Stimulated activated CD4-positive, alpha-beta T cell treated with anti-CD3 and anti-CD28 coated beads, Interleukin-15, amount 100 ng/mL, for 24 hours (primary cell): ENCODE data around the gene OSTF1.

Experiments used
- DNase-seq: peaks from one replicate; pipeline ENCODE4 v3.0.0-alpha.2; 2020

Gene OSTF1

GRCh38 chr9:75085640-75086039, 2.7 kb upstream of the OSTF1 start:
- no peak for DNase-seq

- peak; percentile 35 for DNase-seq
Measured at GRCh38 chr9:75086541-75087288, 1.6 kb upstream of the OSTF1 start.

GRCh38 chr9:75087289-75087823, 958 bp upstream of the OSTF1 start:
- DNase-seq: peak; percentile 55

DNA sequence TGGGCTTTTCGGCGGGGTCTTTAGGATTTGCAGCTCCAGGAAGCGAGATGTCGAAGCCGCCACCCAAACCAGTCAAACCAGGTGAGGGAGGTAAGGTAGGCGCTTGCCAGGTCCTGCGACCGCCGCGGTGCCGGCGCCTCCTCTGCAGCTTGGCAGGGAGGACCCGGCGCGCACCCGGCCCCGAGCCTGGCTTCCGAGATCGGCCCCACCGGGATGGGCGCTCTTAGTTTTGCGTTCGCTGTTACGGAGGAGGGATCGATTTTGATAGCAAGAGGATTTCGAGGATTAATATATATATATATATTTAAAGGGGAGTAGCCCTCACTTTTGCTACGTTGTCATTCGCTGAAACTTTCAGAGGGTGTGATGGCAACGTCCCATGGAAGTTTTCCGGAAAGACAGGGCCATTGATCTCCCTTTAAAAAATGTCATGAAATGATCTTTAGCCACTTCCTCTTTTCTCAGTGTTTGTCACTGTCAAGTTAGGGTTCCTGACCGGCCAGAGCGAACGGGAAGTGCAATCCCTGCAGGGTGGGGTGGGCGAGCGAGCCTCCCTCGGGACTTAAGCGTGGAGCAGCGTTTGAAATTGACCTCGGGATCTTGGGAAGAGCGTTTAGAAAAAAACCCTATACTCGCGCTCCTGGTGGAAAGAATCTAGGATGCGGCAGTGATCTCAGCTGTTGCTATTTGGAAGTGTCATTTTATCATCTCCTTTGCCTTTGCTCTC, 495 bp downstream of the OSTF1 start:
- peak; percentile 33 for DNase-seq

DNA sequence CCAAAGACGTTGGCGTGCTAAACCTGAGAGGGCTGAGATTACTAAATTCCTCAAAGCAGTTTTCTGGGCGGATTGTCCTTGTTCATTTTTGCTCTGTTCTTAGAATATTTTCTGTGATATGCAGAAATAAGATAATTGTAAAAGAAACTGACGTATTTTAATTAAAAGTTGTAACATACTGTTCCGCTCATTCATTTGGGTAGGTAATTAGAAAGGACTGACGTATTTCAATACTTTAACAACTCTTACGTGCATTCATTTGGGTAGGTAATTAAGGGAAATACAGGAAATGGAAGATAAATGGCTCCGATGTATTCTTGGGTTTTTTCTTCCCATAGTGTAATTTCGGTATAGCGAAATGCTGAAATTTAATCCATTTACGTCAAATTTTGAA, 1.1 kb downstream of the OSTF1 start:
- DNase-seq: no peak

DNA sequence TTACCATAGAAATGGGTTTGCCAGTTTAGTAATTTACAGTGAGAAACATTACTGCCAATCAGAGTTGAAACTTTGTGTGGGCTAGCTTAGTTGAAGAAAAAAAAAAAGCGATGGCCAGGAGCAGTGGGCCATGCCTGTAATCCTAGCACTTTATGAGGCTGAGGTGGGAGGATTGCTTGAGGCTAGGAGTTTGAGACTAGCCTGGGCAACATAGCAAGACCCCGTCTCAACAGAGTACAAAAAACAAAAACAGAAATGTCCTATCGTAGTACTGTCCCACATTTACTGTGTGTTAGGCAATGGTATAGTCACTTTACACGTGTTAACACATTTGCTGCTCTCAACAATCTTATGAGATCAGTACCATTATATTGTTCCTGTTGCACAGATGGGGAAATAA, 2.3 kb downstream of the OSTF1 start:
- no peak for DNase-seq

- DNase-seq: no peak
Measured at GRCh38 chr9:75092766-75093165, 4.5 kb downstream of the OSTF1 start.

DNA sequence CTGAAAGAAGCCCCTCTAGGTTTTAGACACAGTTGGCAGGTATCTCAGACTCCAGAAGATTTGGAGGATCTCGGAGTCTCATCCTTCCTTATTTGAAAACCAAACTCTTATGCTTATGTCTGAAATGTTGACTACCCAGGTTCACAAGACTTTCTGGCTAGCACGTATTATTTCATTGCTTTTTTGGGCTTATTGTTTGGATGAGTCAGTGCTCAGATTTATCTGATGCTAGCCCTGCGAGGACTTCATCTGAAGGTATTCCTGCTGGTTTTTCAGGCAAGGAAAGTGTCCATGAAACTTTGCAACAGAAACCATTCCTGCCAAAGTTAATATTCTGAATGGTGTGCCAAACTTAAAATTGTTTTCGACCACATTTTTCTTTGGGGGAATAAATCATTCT, 8.5 kb downstream of the OSTF1 start:
- DNase-seq: no peak

GRCh38 chr9:75101004-75101588, 12.8 kb downstream of the OSTF1 start:
- DNase-seq: no peak

DNA sequence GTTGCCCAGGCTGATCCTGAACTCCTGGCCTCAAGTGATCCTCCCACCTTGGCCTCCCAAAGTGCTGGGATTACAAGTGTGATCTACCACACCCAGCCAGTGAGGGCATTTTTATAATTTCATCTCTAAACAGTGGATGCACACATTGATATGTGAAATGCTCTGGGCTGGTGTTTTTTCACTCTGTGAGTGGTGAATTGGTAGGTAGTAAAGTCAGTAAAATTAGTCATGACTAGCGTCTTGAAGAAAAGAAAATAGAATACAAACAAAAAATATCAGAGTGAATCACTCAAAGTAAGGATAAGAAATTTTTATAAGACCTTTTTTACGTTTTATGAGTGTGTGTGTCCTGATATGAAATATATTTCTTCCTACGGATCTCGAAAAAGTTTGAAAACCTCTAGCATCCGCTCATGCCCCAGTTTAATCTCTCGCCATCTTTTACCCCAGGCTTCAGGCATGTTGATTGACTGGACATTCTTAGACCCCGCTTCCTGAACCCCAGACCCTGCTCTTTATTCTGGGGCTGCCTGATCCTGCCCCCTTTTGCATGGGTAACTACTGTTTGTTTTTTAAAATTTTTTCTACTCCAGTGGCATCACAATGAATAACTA, 14.0 kb downstream of the OSTF1 start:
- DNase-seq: no peak

DNA sequence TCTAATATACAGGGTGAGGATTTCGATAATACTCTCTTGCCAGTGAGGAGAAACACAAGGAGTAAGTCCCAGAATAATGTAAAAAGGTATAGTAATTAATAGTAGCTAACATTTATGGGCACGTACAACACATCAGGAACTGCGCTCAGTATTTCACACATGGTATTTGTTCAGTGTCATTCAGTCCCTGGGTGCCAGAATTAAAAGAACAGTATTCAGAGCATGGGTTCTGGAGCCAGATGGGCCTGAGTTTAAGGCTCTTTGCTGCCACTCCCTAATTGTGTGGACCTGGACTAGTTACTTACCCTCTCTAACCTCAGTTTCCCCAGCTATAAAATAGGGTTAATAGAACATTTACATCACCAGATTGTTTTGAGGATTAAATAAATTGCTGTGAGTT, 16.3 kb downstream of the OSTF1 start:
- no peak for DNase-seq

DNA sequence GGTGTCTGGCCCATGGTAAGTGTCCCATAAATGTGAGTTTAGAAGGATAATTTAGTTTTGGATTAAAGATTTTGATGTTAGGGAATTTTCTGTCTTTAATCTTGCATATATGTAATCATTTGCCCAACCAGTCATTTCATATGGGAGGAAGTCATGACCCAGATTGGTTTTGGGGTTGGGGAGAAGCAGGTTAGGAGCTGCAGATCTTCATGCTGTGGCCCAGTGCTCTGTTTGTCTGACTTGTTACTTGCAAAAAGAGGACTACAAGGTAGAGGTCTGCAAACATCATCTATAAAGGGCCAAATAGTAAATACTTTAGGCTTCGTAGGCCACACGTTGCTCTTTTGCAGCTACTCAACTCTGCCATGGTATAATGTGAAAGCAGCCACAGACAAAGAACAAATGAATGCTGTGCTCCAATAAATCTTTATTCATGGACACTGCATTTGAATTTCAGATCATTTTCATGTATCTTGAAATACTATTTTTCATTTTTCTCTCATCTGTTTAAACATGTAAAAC, 16.8 kb downstream of the OSTF1 start:
- DNase-seq: no peak

DNA sequence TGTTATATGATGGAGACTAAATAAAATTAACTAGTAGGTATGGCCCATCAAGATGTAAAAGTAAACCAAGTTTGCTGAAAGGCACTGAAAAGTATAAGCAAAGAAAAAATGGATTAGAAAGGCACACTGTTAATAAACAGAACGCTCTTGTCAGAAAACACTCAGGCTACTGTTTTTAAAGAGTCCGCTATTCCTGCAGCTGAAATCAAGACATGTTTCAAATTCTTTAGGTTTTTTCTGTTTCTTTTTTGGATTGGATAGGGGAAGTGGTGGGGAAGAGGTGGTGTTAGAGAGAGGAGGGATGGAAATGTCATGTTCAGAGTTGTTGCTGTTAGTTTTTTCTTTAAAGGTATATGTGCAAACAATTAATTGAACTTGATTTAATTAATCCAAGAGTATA, 17.5 kb downstream of the OSTF1 start:
- no peak for DNase-seq

DNA sequence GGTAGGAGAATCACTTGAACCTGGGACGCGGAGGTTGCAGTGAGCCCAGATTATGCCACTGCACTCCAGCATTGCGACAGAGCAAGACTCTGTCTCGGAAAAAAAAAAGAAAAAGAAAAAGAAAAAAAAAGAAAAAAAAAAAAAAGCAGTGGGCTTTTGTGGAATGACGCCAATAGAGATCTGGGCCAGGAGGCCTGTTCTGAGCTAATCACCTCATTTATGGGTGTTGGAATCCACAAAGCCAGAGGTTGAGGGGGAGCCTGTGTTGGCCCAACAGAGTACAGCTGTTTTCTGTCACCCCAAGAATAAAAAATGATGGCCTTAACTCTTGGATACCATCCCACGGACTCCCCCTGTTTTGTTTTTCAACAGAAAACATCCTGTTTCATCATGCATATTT, 18.5 kb downstream of the OSTF1 start:
- no peak for DNase-seq

DNA sequence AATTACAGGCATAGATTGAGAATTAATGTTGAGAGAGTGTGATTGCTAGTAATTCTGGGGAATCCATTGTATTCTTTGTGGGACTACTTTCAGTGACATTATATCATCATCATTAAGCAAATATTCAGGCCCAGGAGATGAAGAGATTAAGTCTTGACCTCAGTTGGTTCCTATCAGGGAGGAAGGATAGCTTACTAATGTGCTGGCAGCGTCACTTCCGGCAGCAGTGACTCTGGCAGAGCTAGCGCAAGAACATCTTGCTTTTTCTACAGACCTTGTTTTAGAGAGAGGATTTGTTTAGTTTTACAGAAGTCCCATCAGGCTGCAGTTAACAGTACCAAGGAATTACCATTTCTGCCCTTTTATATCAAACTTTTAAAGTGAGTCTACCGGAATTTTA, 20.3 kb downstream of the OSTF1 start:
- DNase-seq: no peak

DNA sequence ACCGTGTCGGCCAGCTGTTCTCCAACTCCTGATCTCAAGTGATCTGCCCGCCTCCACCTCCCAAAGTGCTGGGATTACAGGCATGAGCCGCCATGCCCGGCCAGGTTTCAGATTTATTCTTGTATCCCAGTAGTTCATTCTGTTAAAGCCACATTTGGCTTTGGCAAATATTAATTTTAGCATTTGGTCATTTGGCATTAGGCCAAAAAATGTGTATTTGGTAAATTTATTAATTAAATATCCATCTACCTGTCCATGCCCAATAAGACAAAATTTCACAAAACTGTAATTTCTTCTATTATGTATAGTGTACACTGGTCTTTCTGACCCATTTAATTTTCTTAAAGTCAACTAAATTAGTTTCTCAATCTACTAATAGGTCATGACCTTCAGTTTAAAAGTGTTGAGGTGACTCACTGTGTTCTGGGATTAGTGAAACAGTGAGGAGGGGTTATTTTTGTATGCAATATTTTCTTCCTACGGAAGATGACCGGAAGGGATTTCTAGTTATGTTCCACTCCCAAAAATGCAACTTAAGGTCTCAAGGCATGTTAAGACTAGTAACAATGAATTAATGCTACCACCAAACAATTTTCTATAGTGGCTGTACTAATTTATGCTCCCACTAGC, 21.0 kb downstream of the OSTF1 start:
- no peak for DNase-seq

DNA sequence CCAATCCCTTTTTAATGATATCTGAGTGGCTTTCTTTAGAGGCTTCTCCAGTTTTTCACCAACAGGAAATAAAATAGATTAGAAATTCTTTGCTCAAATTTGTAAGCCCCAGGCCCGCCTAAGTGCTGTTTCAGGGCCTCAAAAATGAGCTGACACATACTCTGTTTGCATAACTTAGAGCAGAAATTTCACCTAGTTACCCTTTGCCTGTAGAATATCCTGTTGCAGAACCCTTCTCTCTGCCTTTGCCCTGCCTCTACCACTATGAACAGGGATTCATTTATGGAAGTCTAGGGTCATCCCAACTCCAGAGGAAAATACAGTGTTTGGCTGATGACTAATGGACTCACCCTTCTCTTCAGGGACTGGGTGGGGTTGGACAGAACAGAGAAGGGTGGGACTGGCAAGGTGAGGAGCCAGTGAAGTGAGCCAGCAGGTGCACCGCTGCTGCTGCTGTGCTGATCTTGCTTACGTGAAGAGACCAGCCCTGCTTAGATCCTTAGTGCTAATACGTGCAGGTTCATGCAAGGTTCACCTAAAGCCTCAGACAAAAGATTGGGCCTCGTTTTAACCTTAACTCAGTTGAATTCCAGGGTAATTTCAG, 22.8 kb downstream of the OSTF1 start:
- no peak for DNase-seq

DNA sequence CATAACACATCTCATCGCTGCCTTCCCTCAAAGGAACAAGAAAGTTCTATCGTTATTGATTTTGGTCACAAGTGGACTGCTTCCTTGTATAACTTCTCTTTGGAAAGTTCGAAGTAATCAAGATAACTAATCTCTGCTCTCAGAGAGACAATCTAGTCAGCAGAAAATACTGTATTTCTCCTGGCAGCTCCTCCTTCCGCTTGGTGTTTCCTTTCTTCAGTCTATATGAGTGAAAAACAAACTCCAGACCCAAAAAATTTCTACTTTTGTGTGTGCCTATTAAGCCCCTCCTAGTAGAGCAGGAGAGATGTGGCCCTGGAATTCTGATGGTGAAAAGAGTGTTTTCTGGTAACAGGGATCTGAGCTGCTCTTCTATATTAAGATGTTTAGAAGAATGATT, 24.5 kb downstream of the OSTF1 start:
- no peak for DNase-seq

- no peak for DNase-seq
Measured at GRCh38 chr9:75116306-75116705, 28.0 kb downstream of the OSTF1 start.

GRCh38 chr9:75117564-75117963, 29.2 kb downstream of the OSTF1 start:
- DNase-seq: no peak

DNA sequence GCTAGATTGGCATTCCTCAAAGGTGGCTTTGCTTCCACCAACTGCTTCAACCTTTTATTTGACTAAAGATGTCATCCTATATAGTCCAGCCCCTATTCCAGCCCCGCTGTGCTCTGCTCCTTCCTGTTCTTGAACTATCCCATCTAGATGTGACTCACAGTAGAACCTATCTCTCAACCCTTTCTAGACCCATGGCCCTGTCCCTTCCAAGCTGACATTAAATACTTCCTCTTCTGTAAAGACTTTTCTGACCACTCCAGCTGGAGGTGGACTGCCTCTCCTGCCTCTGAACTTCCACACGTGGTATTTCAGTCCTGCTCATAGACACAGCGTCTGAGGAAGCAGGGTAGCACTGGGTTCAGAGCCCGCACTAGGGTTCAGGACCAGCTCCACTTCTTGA, 32.4 kb downstream of the OSTF1 start:
- no peak for DNase-seq

DNA sequence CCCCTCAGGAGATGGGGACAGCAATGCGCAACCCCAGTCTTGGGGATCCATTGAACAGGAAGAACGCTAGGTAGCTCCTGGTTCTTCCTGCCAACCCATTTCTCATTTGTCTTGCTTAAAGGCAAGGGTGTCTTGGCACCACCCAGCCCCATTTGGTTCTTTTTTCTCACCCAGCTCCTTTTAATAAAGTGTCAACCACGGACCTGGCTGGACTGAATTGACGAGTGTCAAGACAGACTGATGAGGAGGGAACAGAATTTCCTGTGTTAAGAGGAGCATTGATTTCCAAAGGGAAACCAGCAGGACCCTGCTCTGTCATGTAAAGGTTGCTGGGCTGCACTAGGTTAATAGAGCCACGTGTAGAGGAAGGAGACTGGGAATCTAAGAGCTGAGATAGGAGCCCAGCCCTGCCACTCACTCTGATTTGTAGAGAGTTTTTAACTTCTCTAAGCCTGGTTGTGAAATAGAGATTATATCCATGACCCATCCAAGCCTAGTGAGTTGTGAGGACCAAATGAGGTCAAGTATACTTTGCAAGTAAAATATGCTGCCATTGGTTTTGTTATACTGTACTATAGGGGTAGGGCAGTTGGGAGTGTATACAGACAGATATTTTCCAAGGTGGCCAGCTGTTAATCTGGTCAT, 33.7 kb downstream of the OSTF1 start:
- DNase-seq: no peak
